ENCODE data around the gene RPS16.

DNA sequence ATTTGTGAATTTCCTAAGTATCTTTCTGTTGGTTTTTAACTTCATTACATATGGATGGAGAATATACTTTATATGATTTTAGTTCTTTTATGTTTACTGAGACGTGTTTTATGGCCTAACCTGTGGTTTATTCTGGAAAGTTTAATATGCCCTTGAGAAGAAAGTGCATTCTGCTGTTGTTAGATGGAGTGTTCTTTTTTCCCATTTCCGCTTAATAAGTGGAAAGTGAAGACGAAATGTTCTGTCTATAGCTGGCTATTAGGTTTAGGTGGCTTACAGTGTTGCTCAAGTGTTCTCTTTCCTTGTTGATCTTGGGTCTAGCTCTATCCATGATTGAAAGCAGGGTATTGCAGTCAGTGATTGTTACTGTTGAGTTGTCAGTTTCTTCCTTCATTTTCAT is 27.7 kb upstream of the RPS16 start:
- TF ChIP-seq ZNF830 (tag by site-specific recombination; IDR thresholded peaks at IDR 0.05; ENCODE audit: low read depth): no peak
- TF ChIP-seq, protein P1, sequence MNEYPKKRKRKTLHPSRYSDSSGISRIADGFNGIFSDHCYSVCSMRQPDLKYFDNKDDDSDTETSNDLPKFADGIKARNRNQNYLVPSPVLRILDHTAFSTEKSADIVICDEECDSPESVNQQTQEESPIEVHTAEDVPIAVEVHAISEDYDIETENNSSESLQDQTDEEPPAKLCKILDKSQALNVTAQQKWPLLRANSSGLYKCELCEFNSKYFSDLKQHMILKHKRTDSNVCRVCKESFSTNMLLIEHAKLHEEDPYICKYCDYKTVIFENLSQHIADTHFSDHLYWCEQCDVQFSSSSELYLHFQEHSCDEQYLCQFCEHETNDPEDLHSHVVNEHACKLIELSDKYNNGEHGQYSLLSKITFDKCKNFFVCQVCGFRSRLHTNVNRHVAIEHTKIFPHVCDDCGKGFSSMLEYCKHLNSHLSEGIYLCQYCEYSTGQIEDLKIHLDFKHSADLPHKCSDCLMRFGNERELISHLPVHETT (tag by site-specific recombination; IDR thresholded peaks at IDR 0.05): no peak
- TF ChIP-seq TCF7L2 (IDR thresholded peaks at IDR 0.05; ENCODE audit: borderline replicate concordance, low read depth, low read length): no peak
- TF ChIP-seq, protein P2, sequence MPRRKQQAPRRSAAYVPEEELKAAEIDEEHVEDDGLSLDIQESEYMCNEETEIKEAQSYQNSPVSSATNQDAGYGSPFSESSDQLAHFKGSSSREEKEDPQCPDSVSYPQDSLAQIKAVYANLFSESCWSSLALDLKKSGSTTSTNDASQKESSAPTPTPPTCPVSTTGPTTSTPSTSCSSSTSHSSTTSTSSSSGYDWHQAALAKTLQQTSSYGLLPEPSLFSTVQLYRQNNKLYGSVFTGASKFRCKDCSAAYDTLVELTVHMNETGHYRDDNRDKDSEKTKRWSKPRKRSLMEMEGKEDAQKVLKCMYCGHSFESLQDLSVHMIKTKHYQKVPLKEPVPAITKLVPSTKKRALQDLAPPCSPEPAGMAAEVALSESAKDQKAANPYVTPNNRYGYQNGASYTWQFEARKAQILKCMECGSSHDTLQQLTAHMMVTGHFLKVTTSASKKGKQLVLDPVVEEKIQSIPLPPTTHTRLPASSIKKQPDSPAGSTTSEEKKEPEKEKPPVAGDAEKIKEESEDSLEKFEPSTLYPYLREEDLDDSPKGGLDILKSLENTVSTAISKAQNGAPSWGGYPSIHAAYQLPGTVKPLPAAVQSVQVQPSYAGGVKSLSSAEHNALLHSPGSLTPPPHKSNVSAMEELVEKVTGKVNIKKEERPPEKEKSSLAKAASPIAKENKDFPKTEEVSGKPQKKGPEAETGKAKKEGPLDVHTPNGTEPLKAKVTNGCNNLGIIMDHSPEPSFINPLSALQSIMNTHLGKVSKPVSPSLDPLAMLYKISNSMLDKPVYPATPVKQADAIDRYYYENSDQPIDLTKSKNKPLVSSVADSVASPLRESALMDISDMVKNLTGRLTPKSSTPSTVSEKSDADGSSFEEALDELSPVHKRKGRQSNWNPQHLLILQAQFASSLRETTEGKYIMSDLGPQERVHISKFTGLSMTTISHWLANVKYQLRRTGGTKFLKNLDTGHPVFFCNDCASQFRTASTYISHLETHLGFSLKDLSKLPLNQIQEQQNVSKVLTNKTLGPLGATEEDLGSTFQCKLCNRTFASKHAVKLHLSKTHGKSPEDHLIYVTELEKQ (tag by site-specific recombination; IDR thresholded peaks at IDR 0.05; ENCODE audit: borderline replicate concordance): no peak
